Adrenal gland (tissue), 5 donors: Measurements from ENCODE around the gene THAP2.

ENCODE experiments used
- CTCF ChIP-seq, 6 experiments: fragments of 450-650 bp in 4 of 6; fragments of 200-600 bp in 2 of 6; sonication (generic) in 1 of 6; IDR thresholded peaks; 1 replicate in 5 of 6; 2 replicates in 1 of 6; pipeline versions ENCODE4 v1.5.1 to v1.8.0; 2016 to 2021; ENCODE audit warnings: antibody characterized with exemption in 6 of 6, mild to moderate bottlenecking in 2 of 6, moderate library complexity in 1 of 6
- POLR2A ChIP-seq, 2 donors: fragments of 450-650 bp; IDR thresholded peaks; one replicate each; pipeline ENCODE4 v1.6.1; 2017; ENCODE audit warnings: antibody characterized with exemption in 2 of 2, mild to moderate bottlenecking in 2 of 2, moderate library complexity in 1 of 2
- donor health status: DM: no; HTN: no; CAD: no.

GRCh38 chr12:71686658-71687025 is 22.5 kb downstream of the THAP2 start:
- TF ChIP-seq CTCF (IDR thresholded peaks at IDR 0.05) = no peak
- no peak for TF ChIP-seq POLR2A (IDR thresholded peaks at IDR 0.05)
